SH-SY5Y (cell line): ENCODE data around the gene PDZD2.

Experiments used
- GATA2 ChIP-seq: IDR thresholded peaks from 2 replicates; pipeline ENCODE4 v1.6.1; 2011; ENCODE audit warnings: mild to moderate bottlenecking, low read depth, low read length
- GATA3 ChIP-seq: IDR thresholded peaks from 2 replicates; pipeline ENCODE4 v1.6.1; 2011; ENCODE audit warnings: low read depth, mild to moderate bottlenecking, low read length, moderate library complexity

DNA sequence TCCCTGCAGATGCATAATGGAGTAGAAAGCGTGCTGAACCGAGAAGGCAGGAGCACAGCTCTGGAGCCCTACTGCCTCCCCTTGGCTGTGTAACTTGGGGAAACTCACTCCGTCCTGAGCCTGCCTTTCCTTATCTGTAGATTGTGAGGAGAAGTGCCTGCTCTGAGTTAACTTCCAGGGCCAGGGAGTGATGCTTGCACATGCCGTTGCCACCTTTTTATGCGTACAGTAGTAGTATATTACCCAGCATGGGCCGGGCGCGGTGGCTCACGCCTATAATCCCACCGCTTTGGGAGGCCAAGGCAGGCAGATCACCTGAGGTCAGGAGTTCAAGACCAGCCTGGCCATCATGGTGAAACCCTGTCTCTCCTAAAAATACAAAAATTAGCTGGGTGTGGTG is 87.1 kb downstream of the PDZD2 start:
- TF ChIP-seq GATA2 (no peak), GATA3 (no peak)
